Glomerular visceral epithelial cell (primary cell): ENCODE data around the gene GABRG3.

Experiments used
- DNase-seq: peaks from one replicate; pipeline ENCODE4 v3.0.0-alpha.2; 2016; ENCODE audit errors: extremely low spot score

GABRG3 gene

GRCh38 chr15:27249046-27249759, 278.2 kb downstream of the GABRG3 start:
- no peak for DNase-seq

GRCh38 chr15:27249760-27250109, 278.8 kb downstream of the GABRG3 start:
- DNase-seq, result no peak

- DNase-seq, result no peak
These were observed 279.2 kb downstream of the GABRG3 start for GRCh38 chr15:27250223-27250622.

- no peak for DNase-seq
These were observed 283.1 kb downstream of the GABRG3 start for GRCh38 chr15:27254055-27254454.

GRCh38 chr15:27254801-27255200, 283.8 kb downstream of the GABRG3 start:
- no peak for DNase-seq

- DNase-seq, result no peak
These were observed 285.5 kb downstream of the GABRG3 start for GRCh38 chr15:27256446-27256845.

- no peak for DNase-seq
These were observed 287.3 kb downstream of the GABRG3 start for GRCh38 chr15:27258287-27258686.

- DNase-seq, result no peak
These were observed 289.5 kb downstream of the GABRG3 start for GRCh38 chr15:27260523-27260922.

GRCh38 chr15:27268923-27269322, 297.9 kb downstream of the GABRG3 start:
- DNase-seq, result no peak

- DNase-seq, result no peak
These were observed 300.3 kb downstream of the GABRG3 start for GRCh38 chr15:27271258-27271657.

- DNase-seq, result no peak
These were observed 301.4 kb downstream of the GABRG3 start for GRCh38 chr15:27272427-27272826.

GRCh38 chr15:27273506-27273905, 302.5 kb downstream of the GABRG3 start:
- no peak for DNase-seq

GRCh38 chr15:27278761-27279160, 307.8 kb downstream of the GABRG3 start:
- DNase-seq, result no peak

GRCh38 chr15:27292641-27293040, 321.7 kb downstream of the GABRG3 start:
- DNase-seq, result no peak

- DNase-seq, result no peak
These were observed 322.6 kb downstream of the GABRG3 start for GRCh38 chr15:27293607-27294006.

- DNase-seq, result no peak
These were observed 346.8 kb downstream of the GABRG3 start for GRCh38 chr15:27317736-27318135.

- no peak for DNase-seq
These were observed 352.8 kb downstream of the GABRG3 start for GRCh38 chr15:27323801-27324200.

GRCh38 chr15:27324886-27325615, 354.1 kb downstream of the GABRG3 start:
- no peak for DNase-seq

- no peak for DNase-seq
These were observed 356.6 kb downstream of the GABRG3 start for GRCh38 chr15:27327467-27328025.

GRCh38 chr15:27328186-27328585, 357.2 kb downstream of the GABRG3 start:
- DNase-seq, result no peak

- DNase-seq, result no peak
These were observed 357.6 kb downstream of the GABRG3 start for GRCh38 chr15:27328608-27329007.

- no peak for DNase-seq
These were observed 359.3 kb downstream of the GABRG3 start for GRCh38 chr15:27330326-27330725.

GRCh38 chr15:27336676-27337075, 365.7 kb downstream of the GABRG3 start:
- no peak for DNase-seq
